GM19043 (cell line): ENCODE data around the gene TTLL10.

Source experiments
- ATAC-seq: cut with Tn5 transposase; IDR thresholded peaks from one replicate; pipeline ENCODE4 v1.9.1; 2021; ENCODE audit warnings: low read depth; ENCODE audit not compliant: unreplicated experiment

TTLL10 gene

GRCh38 chr1:1243807-1244191 lies 70.1 kb downstream of the TTLL10 start:
- no peak for ATAC-seq

GRCh38 chr1:1244192-1244811 lies 70.6 kb downstream of the TTLL10 start:
- no peak for ATAC-seq

GRCh38 chr1:1245178-1245816 lies 71.6 kb downstream of the TTLL10 start:
- ATAC-seq, result no peak

- ATAC-seq, result no peak
Observed at GRCh38 chr1:1245817-1246576, 72.3 kb downstream of the TTLL10 start.

- no peak for ATAC-seq
Observed at GRCh38 chr1:1246577-1247340, 73.1 kb downstream of the TTLL10 start, which contains the start of gene C1QTNF12. Gene C1QTNF12 (minus strand): TSS chr1:1246722. CDS start chr1:1246690, 32 bp downstream.

GRCh38 chr1:1247341-1247913 lies 73.7 kb downstream of the TTLL10 start:
- no peak for ATAC-seq
